Adrenal gland (tissue), 5 donors: ENCODE data around the gene EML1.

Source experiments
- CTCF ChIP-seq, 6 experiments: fragments of 450-650 bp in 4 of 6; fragments of 200-600 bp in 2 of 6; sonication (generic) in 1 of 6; IDR thresholded peaks; 1 replicate in 5 of 6; 2 replicates in 1 of 6; pipeline versions ENCODE4 v1.5.1 to v1.8.0; 2016 to 2021; ENCODE audit warnings: antibody characterized with exemption in 6 of 6, mild to moderate bottlenecking in 2 of 6, moderate library complexity in 1 of 6
- POLR2A ChIP-seq, 2 donors: fragments of 450-650 bp; IDR thresholded peaks; one replicate each; pipeline ENCODE4 v1.6.1; 2017; ENCODE audit warnings: antibody characterized with exemption in 2 of 2, mild to moderate bottlenecking in 2 of 2, moderate library complexity in 1 of 2
- donor health status: DM: no; HTN: no; CAD: no.

GRCh38 chr14:99930420-99931274 lies 137.4 kb downstream of the EML1 start:
- TF ChIP-seq CTCF (IDR thresholded peaks at IDR 0.05) (no peak), POLR2A (IDR thresholded peaks at IDR 0.05) (no peak)
